ENCODE results near the gene ITGBL1.

Gene ITGBL1

GRCh38 chr13:101691341-101691860 lies 238.9 kb downstream of the ITGBL1 start:
- in situ Hi-C loops (cut with MboI; ENCODE audit: low sequenced_read_pairs): no loop called here

- in situ Hi-C loops (cut with MboI; ENCODE audit: low sequenced_read_pairs): no loop called here
These were observed 243.5 kb downstream of the ITGBL1 start for GRCh38 chr13:101695870-101696516.

GRCh38 chr13:101697745-101698144 lies 245.3 kb downstream of the ITGBL1 start:
- in situ Hi-C loops (cut with MboI; ENCODE audit: low sequenced_read_pairs): no loop called here

GRCh38 chr13:101698400-101698799 lies 245.9 kb downstream of the ITGBL1 start:
- in situ Hi-C loops (cut with MboI; ENCODE audit: low sequenced_read_pairs): no loop called here

GRCh38 chr13:101700598-101700997 lies 248.1 kb downstream of the ITGBL1 start:
- in situ Hi-C loops (cut with MboI; ENCODE audit: low sequenced_read_pairs): no loop called here

GRCh38 chr13:101703081-101703480 lies 250.6 kb downstream of the ITGBL1 start:
- in situ Hi-C loops (cut with MboI; ENCODE audit: low sequenced_read_pairs): no loop called here

- in situ Hi-C loops (cut with MboI; ENCODE audit: low sequenced_read_pairs): no loop called here
These were observed 251.4 kb downstream of the ITGBL1 start for GRCh38 chr13:101703838-101704237.

- in situ Hi-C loops (cut with MboI; ENCODE audit: low sequenced_read_pairs): no loop called here
These were observed 254.2 kb downstream of the ITGBL1 start for GRCh38 chr13:101706651-101707050.

- in situ Hi-C loops (cut with MboI; ENCODE audit: low sequenced_read_pairs): no loop called here
These were observed 255.2 kb downstream of the ITGBL1 start for GRCh38 chr13:101707659-101708058.

- in situ Hi-C loops (cut with MboI; ENCODE audit: low sequenced_read_pairs): no loop called here
These were observed 255.6 kb downstream of the ITGBL1 start for GRCh38 chr13:101708115-101708514.

GRCh38 chr13:101709952-101710351 lies 257.5 kb downstream of the ITGBL1 start:
- in situ Hi-C loops (cut with MboI; ENCODE audit: low sequenced_read_pairs): no loop called here

GRCh38 chr13:101711307-101712025 lies 259.0 kb downstream of the ITGBL1 start:
- in situ Hi-C loops (cut with MboI; ENCODE audit: low sequenced_read_pairs): no loop called here

- in situ Hi-C loops (cut with MboI; ENCODE audit: low sequenced_read_pairs): no loop called here
These were observed 259.5 kb downstream of the ITGBL1 start for GRCh38 chr13:101712026-101712348.

- in situ Hi-C loops (cut with MboI; ENCODE audit: low sequenced_read_pairs): no loop called here
These were observed 261.7 kb downstream of the ITGBL1 start for GRCh38 chr13:101714195-101714594.

GRCh38 chr13:101717353-101717752 lies 264.9 kb downstream of the ITGBL1 start:
- in situ Hi-C loops (cut with MboI; ENCODE audit: low sequenced_read_pairs): no loop called here

- in situ Hi-C loops (cut with MboI; ENCODE audit: low sequenced_read_pairs): no loop called here
These were observed 266.0 kb downstream of the ITGBL1 start for GRCh38 chr13:101718496-101718895.

GRCh38 chr13:101726681-101727080 lies 274.2 kb downstream of the ITGBL1 start:
- in situ Hi-C loops (cut with MboI; ENCODE audit: low sequenced_read_pairs): no loop called here

- in situ Hi-C loops (cut with MboI; ENCODE audit: low sequenced_read_pairs): no loop called here
These were observed 274.6 kb downstream of the ITGBL1 start for GRCh38 chr13:101727118-101727517.

- in situ Hi-C loops (cut with MboI; ENCODE audit: low sequenced_read_pairs): no loop called here
These were observed 275.5 kb downstream of the ITGBL1 start for GRCh38 chr13:101728021-101728420.

GRCh38 chr13:101728615-101729014 lies 276.1 kb downstream of the ITGBL1 start:
- in situ Hi-C loops (cut with MboI; ENCODE audit: low sequenced_read_pairs): no loop called here

- in situ Hi-C loops (cut with MboI; ENCODE audit: low sequenced_read_pairs): no loop called here
These were observed 278.0 kb downstream of the ITGBL1 start for GRCh38 chr13:101730420-101731000.

GRCh38 chr13:101736566-101736965 lies 284.1 kb downstream of the ITGBL1 start:
- in situ Hi-C loops (cut with MboI; ENCODE audit: low sequenced_read_pairs): no loop called here
